ENCODE measurements around the gene CACNA2D1.

DNA sequence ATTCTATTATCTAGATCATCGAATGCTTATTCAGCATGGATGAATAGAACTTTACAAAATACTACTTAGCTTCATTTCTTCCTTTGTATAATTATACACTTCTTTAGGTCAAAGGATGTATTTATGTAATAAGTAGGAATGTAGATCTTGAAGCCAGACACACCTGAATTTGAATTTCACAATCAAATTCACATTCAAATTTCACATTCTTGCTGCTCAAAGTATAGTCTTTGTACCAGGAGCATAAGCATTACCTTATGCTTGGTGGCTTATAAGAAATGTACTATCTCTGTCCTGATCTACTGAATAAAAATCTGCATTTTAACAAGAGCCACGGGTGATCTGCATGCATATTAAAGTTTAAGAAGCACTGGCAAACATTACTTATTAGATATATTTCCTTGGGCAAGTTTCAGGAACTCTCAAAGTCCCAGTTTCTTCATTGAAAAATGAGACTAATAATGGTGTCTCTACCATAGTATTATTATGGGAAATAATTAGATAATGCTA is 112.8 kb downstream of the CACNA2D1 start:
- TF ChIP-seq TARDBP (IDR thresholded peaks at IDR 0.05) (no peak), L3MBTL2 (conservative IDR thresholded peaks at IDR 0.05) (no peak), ARNT (IDR thresholded peaks at IDR 0.05) (no peak), CTBP1 (IDR thresholded peaks at IDR 0.05; ENCODE audit: borderline replicate concordance) (no peak), NFRKB (IDR thresholded peaks at IDR 0.05) (no peak), SP1 (IDR thresholded peaks at IDR 0.05) (no peak), HDGF (IDR thresholded peaks at IDR 0.05; ENCODE audit: borderline replicate concordance) (no peak)
